K562 (cell line): Measurements from ENCODE around the gene NAV2. TPM values are rescaled to one million over a fixed set of nuclear protein-coding genes. Genes with fewer than 3 reads are reported as not detected.

ENCODE experiments used
- ETV1 ChIP-seq: fragments of 450-650 bp; conservative IDR thresholded peaks from 2 replicates; pipeline ENCODE4 v1.6.1; 2016; ENCODE audit warnings: missing genetic modification characterization, control low read depth, low read depth, missing compliant biosample characterization
- KDM5B ChIP-seq: fragments of 200-600 bp; sonication (generic); IDR thresholded peaks from 2 replicates; pipeline ENCODE4 v1.6.1; 2012; ENCODE audit warnings: low read depth, mild to moderate bottlenecking, moderate library complexity, low read length, control low read depth, inconsistent platforms; ENCODE audit not compliant: insufficient replicate concordance
- MEIS2 ChIP-seq: fragments of 450-650 bp; IDR thresholded peaks from 2 replicates; pipeline ENCODE4 v1.6.1; 2014; ENCODE audit warnings: mild to moderate bottlenecking; ENCODE audit not compliant: partially characterized antibody
- MLLT1 ChIP-seq, 2 experiments: fragments of 450-650 bp; IDR thresholded peaks; 2 replicates each; pipeline ENCODE4 v1.6.1; 2016
- NCOA4 ChIP-seq: fragments of 450-650 bp; IDR thresholded peaks from 2 replicates; pipeline ENCODE4 v1.6.1; 2018; ENCODE audit warnings: mild to moderate bottlenecking; ENCODE audit not compliant: partially characterized antibody
- NR4A1 ChIP-seq, 2 experiments: fragments of 250-450 bp in 1 of 2; fragments of 450-650 bp in 1 of 2; sonication (Bioruptor Pico) in 1 of 2; IDR thresholded peaks; 2 replicates each; pipeline versions ENCODE4 v1.4.0 to v1.6.1; 2016 to 2020; ENCODE audit warnings: mild to moderate bottlenecking in 2 of 2, missing compliant biosample characterization in 1 of 2, missing genetic modification characterization in 1 of 2, moderate library complexity in 1 of 2
- POLR3G ChIP-seq: IDR thresholded peaks from 2 replicates; pipeline ENCODE4 v1.6.1; 2011; ENCODE audit not compliant: insufficient read length, insufficient replicate concordance; ENCODE audit errors: extremely low read depth
- TEAD1 ChIP-seq, 2 experiments: fragments of 450-650 bp in 1 of 2; sonication (generic) in 1 of 2; formaldehyde crosslinking; IDR thresholded peaks; 2 replicates each; pipeline versions ENCODE4 v1.4.0 to v1.8.0; 2020 to 2022; ENCODE audit warnings: mild to moderate bottlenecking in 2 of 2, missing genetic modification reagents in 1 of 2
- TEAD4 ChIP-seq, 2 experiments: sonication (generic) in 1 of 2; formaldehyde crosslinking in 1 of 2; IDR thresholded peaks; 2 replicates each; pipeline versions ENCODE4 v1.6.1 to v1.8.0; 2012 to 2022; ENCODE audit warnings: borderline replicate concordance in 1 of 2, inconsistent platforms in 1 of 2, low read length in 1 of 2, mild to moderate bottlenecking in 1 of 2, missing genetic modification reagents in 1 of 2
- ZC3H8 ChIP-seq: fragments of 450-650 bp; IDR thresholded peaks from 2 replicates; pipeline ENCODE4 v1.6.1; 2017
- ZNF407 ChIP-seq: fragments of 450-650 bp; IDR thresholded peaks from 2 replicates; pipeline ENCODE4 v1.6.1; 2016; ENCODE audit warnings: low read depth
- ZNF76 ChIP-seq: fragments of 250-450 bp; sonication (Bioruptor Pico); IDR thresholded peaks from 2 replicates; pipeline ENCODE4 v1.4.0; 2020; ENCODE audit warnings: mild to moderate bottlenecking, moderate library complexity, borderline replicate concordance
- polyA plus RNA-seq, 8 experiments: library from polyadenylated mRNA; depleted of rRNA in 4 of 8; stranded (reverse) in 5 of 8; unstranded in 3 of 8; fragments of >200 nt; fragmentation: Nextera tagmentation in 2 of 8; fragmentation: Illumina TruSeq in 1 of 8; extraction: Ambion mirVana in 2 of 8; extraction: Trizol in 1 of 8; gene quantifications; 2 replicates each; pipeline versions ENCODE4 v1.2.1 to v1.2.3, GENCODE V29; 2011 to 2014; ENCODE audit warnings: inconsistent platforms in 1 of 8, missing spikeins in 1 of 8
- total RNA-seq, 7 experiments: library from RNA; depleted of rRNA in 6 of 7; stranded (reverse); fragments of >200 nt in 6 of 7; fragmentation: Illumina TruSeq in 2 of 7; extraction: Trizol in 2 of 7; gene quantifications; 2 replicates each; pipeline versions ENCODE4 v1.2.1 to v1.2.3, GENCODE V29; 2011 to 2021; ENCODE audit warnings: low replicate concordance in 1 of 7
- TF ChIP-seq, protein P1 (sequence below): fragments of 200-400 bp; formaldehyde crosslinking; IDR thresholded peaks from 2 replicates; pipeline ENCODE4 v1.6.1; 2017; ENCODE audit warnings: mild to moderate bottlenecking, low read depth, low read length, moderate library complexity

The NAV2 gene
- total and polyA plus RNA-seq, 9 of the 15 experiments (the other 6 are each of a cell fraction or from before 2014, with no cell fraction given), result 0.03 to 0.35 (median 0.05) TPM

- TF ChIP-seq, protein P1, sequence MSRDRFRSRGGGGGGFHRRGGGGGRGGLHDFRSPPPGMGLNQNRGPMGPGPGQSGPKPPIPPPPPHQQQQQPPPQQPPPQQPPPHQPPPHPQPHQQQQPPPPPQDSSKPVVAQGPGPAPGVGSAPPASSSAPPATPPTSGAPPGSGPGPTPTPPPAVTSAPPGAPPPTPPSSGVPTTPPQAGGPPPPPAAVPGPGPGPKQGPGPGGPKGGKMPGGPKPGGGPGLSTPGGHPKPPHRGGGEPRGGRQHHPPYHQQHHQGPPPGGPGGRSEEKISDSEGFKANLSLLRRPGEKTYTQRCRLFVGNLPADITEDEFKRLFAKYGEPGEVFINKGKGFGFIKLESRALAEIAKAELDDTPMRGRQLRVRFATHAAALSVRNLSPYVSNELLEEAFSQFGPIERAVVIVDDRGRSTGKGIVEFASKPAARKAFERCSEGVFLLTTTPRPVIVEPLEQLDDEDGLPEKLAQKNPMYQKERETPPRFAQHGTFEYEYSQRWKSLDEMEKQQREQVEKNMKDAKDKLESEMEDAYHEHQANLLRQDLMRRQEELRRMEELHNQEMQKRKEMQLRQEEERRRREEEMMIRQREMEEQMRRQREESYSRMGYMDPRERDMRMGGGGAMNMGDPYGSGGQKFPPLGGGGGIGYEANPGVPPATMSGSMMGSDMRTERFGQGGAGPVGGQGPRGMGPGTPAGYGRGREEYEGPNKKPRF, result no peak
- peak; percentile 53 for TF ChIP-seq MEIS2
- TF ChIP-seq NCOA4, result no peak
- no peak for TF ChIP-seq NR4A1 (CRISPR knock-in tag; IDR thresholded peaks at IDR 0.05)
- peak; percentile 70; the same call in 1 of the 2 replicates for TF ChIP-seq NR4A1 (tag; IDR thresholded peaks at IDR 0.05)
- TF ChIP-seq MLLT1 (IDR thresholded peaks at IDR 0.05), result 0 out of 4 replicates have a peak, but pooled peaks of 1 of the 2 experiments have one; percentile 36
- peak; percentile 24 to 88; a peak in 2 of 4 replicates for TF ChIP-seq TEAD1 (CRISPR knock-in tag; IDR thresholded peaks at IDR 0.05)
- TF ChIP-seq POLR3G, result no peak
- no peak for TF ChIP-seq ETV1 (tag)
- no peak; the same call in 1 of the 2 replicates for TF ChIP-seq TEAD4 (IDR thresholded peaks at IDR 0.05; ENCODE audit: low read length)
- TF ChIP-seq TEAD4 (CRISPR knock-in tag; IDR thresholded peaks at IDR 0.05; ENCODE audit: borderline replicate concordance), result no peak
- no peak for TF ChIP-seq ZNF407
- TF ChIP-seq ZNF76 (CRISPR knock-in tag), result 0 out of 2 replicates have a peak, but pooled peaks have one; percentile 50
- no peak for TF ChIP-seq KDM5B
- TF ChIP-seq ZC3H8, result no peak
Observed at GRCh38 chr11:19978668-19979518, 266.3 kb downstream of the NAV2 start (continued).
